DOHH2 (cell line): ENCODE results near the gene ARAP1.

Experiments
- EZH2phosphoT487 ChIP-seq: fragments of 200-600 bp; sonication (generic); IDR thresholded peaks from 2 replicates; pipeline ENCODE4 v1.6.1; 2017; ENCODE audit warnings: borderline replicate concordance, mild to moderate bottlenecking, antibody characterized with exemption, low read length, moderate library complexity, mixed read lengths
- TF ChIP-seq, protein P1 (sequence below): fragments of 200-600 bp; sonication (generic); IDR thresholded peaks from one replicate; pipeline ENCODE4 v1.5.1; 2014; ENCODE audit warnings: antibody characterized with exemption, mild to moderate bottlenecking, low read depth, low read length; ENCODE audit not compliant: poor library complexity, severe bottlenecking

DNA sequence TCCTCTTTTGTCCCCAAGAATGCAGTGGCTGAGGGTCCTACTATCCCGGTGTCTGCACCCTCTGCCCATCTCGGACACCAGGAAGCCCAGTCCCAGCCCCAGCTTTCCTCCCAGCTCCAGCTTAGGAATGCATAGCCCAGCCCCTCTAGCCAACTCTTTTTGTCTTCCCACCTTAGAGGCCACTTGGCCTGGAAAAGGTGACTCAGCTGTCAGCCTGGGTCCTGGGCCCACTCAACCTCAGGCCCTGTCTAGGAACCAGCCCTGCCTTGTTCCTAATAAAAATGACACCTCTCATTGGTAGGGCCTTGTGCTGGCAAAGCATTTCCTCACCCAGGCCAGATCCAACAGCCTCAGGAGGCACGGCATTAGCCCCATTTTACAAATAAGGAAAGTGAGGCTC, 106.2 kb downstream of the ARAP1 start:
- TF ChIP-seq, protein P1, sequence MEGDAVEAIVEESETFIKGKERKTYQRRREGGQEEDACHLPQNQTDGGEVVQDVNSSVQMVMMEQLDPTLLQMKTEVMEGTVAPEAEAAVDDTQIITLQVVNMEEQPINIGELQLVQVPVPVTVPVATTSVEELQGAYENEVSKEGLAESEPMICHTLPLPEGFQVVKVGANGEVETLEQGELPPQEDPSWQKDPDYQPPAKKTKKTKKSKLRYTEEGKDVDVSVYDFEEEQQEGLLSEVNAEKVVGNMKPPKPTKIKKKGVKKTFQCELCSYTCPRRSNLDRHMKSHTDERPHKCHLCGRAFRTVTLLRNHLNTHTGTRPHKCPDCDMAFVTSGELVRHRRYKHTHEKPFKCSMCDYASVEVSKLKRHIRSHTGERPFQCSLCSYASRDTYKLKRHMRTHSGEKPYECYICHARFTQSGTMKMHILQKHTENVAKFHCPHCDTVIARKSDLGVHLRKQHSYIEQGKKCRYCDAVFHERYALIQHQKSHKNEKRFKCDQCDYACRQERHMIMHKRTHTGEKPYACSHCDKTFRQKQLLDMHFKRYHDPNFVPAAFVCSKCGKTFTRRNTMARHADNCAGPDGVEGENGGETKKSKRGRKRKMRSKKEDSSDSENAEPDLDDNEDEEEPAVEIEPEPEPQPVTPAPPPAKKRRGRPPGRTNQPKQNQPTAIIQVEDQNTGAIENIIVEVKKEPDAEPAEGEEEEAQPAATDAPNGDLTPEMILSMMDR: no peak
- TF ChIP-seq EZH2phosphoT487: no peak
